ENCODE data around the gene EIF6.

- TF ChIP-seq CTCF (tag by site-specific recombination; IDR thresholded peaks at IDR 0.05) = no peak
- TF ChIP-seq HOXC10 (CRISPR knock-in tag; IDR thresholded peaks at IDR 0.05) = no peak
- no peak for TF ChIP-seq PBX3 (CRISPR knock-in tag; IDR thresholded peaks at IDR 0.05)
- TF ChIP-seq ZNF157 (tag by site-specific recombination; IDR thresholded peaks at IDR 0.05) = no peak
- no peak for TF ChIP-seq ZBTB11 (tag by site-specific recombination; conservative IDR thresholded peaks at IDR 0.05; ENCODE audit: low read depth)
- TF ChIP-seq ZBTB49 (tag by site-specific recombination; IDR thresholded peaks at IDR 0.05; ENCODE audit: low read depth) = no peak
- TF ChIP-seq SP3 (tag by site-specific recombination; IDR thresholded peaks at IDR 0.05) = no peak
- no peak for TF ChIP-seq ZBTB17 (tag by site-specific recombination; IDR thresholded peaks at IDR 0.05)
- TF ChIP-seq KLF9 (tag by site-specific recombination; IDR thresholded peaks at IDR 0.05; ENCODE audit: low read depth) = no peak
- TF ChIP-seq ZNF2 (tag by site-specific recombination; IDR thresholded peaks at IDR 0.05) = no peak
Measured at GRCh38 chr20:35275741-35276251, 8.8 kb downstream of the EIF6 start.

Data from HEK293 (cell line).